Sigmoid colon (tissue), 7 donors: ENCODE results near the gene ANTXR1. TPM values are rescaled to one million over a fixed set of nuclear protein-coding genes. Genes with fewer than 3 reads are reported as not detected.

Source experiments
- DNase-seq: peaks from one replicate; pipeline ENCODE4 v3.0.0-alpha.2; 2019
- H3K27ac ChIP-seq, 4 donors: fragments of 200-600 bp; sonication (generic); one replicate each; pipeline ENCODE4 v1.5.1; 2016 to 2019; ENCODE audit warnings: mild to moderate bottlenecking in 1 of 4
- H3K27me3 ChIP-seq, 3 donors: fragments of 200-600 bp; sonication (generic); one replicate each; pipeline ENCODE4 v1.5.1; 2019; ENCODE audit warnings: mild to moderate bottlenecking in 1 of 3
- H3K36me3 ChIP-seq, 4 donors: fragments of 200-600 bp; sonication (generic); one replicate each; pipeline ENCODE4 v1.5.1; 2016 to 2019
- H3K4me1 ChIP-seq, 4 donors: fragments of 200-600 bp; sonication (generic); one replicate each; pipeline ENCODE4 v1.5.1; 2017 to 2019
- H3K4me3 ChIP-seq, 4 donors: fragments of 200-600 bp; sonication (generic); one replicate each; pipeline ENCODE4 v1.5.1; 2017 to 2019; ENCODE audit warnings: mild to moderate bottlenecking in 2 of 4, moderate library complexity in 1 of 4
- H3K9me3 ChIP-seq, 4 donors: fragments of 200-600 bp in 3 of 4; sonication (generic) in 3 of 4; one replicate each; pipeline versions ENCODE4 v1.5.1 to v1.6.1; 2013 to 2019
- EP300 ChIP-seq, 4 donors: sonication (generic); formaldehyde crosslinking; IDR thresholded peaks; one replicate each; pipeline ENCODE4 v1.6.1; 2017; ENCODE audit warnings: antibody characterized with exemption in 4 of 4
- POLR2A ChIP-seq, 2 donors: fragments of 450-650 bp; IDR thresholded peaks; one replicate each; pipeline ENCODE4 v1.6.1; 2016; ENCODE audit warnings: antibody characterized with exemption in 2 of 2, mild to moderate bottlenecking in 2 of 2, moderate library complexity in 2 of 2
- POLR2AphosphoS5 ChIP-seq, 4 donors: sonication (generic); formaldehyde crosslinking; IDR thresholded peaks; one replicate each; pipeline ENCODE4 v1.6.1; 2017; ENCODE audit warnings: antibody characterized with exemption in 4 of 4
- WGBS, 2 donors: extraction: QIAGEN DNeasy Blood & Tissue Kit; methylation state at CpG; one replicate each; pipeline ENCODE4 v1.1.7; 2013; 5-methylcytosine and 5-hydroxymethylcytosine counted together
- intact Hi-C: fragments of 100-400 bp; cut with DNase I; formaldehyde crosslinking; loops from one replicate; pipeline ENCODE4 v1.15.1; 2023
- polyA plus RNA-seq, 3 donors: library from polyadenylated mRNA; stranded (reverse); fragments of 200-250 nt; gene quantifications; one replicate each; pipeline ENCODE4 v1.2.3, GENCODE V29; 2013
- total RNA-seq, 4 donors: library from RNA; depleted of rRNA; stranded (reverse); fragments of >200 nt; gene quantifications; one replicate each; pipeline ENCODE4 v1.1.0, GENCODE V29; 2016
- TF ChIP-seq, protein P1 (sequence below), 4 experiments: fragments of 450-650 bp in 3 of 4; fragments of 200-600 bp in 1 of 4; IDR thresholded peaks; one replicate each; pipeline ENCODE4 v1.5.1; 2016 to 2019; ENCODE audit warnings: antibody characterized with exemption in 4 of 4, mild to moderate bottlenecking in 3 of 4, moderate library complexity in 2 of 4
- donor health status: healthy with polysubstance abuse.
- donor health status: Bipolar disorder and iron deficiency.
- donor health status: healthy.

ANTXR1 gene
- total and polyA plus RNA-seq, 7 donors, result 3.0 to 79.8 (median 44.6) TPM

DNA sequence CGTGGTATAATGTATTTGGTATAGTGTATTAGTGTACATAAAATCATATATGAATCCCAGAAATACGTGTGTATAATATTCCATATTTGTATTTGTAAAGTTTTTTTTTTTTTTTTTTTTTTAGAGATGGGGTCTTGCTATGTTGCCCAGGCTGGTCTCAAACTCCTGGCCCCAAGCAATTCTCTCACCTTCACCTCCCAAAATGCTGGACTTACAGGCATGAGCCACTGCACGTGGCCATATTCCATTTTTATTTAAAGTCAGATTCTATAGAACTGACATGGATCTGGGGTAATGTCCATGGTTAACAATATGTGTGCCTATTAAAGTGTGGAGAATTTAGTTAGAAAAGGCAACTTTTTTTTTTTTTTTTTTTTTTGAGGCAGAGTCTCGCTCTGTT lies 71.5 kb downstream of the ANTXR1 start:
- Histone ChIP-seq H3K4me1 (peaks cover 0 to 23% (median 14%) of the 10 kb centered on the region in 4 donors), H3K27ac (no peak overlapping the region), H3K4me3 (no peak overlapping the region), H3K27me3 (no peaks in the 10 kb centered on the region), H3K36me3 (peaks cover 0 to 21% (median 0%) of the 10 kb centered on the region in 4 donors), H3K9me3 (no peaks in the 10 kb centered on the region)
- intact Hi-C loops, result no loop called here
- no peak for DNase-seq
- TF ChIP-seq POLR2AphosphoS5 (IDR thresholded peaks at IDR 0.05) (no peak), POLR2A (IDR thresholded peaks at IDR 0.05) (no peak), EP300 (IDR thresholded peaks at IDR 0.05) (no peak)
- TF ChIP-seq, protein P1, sequence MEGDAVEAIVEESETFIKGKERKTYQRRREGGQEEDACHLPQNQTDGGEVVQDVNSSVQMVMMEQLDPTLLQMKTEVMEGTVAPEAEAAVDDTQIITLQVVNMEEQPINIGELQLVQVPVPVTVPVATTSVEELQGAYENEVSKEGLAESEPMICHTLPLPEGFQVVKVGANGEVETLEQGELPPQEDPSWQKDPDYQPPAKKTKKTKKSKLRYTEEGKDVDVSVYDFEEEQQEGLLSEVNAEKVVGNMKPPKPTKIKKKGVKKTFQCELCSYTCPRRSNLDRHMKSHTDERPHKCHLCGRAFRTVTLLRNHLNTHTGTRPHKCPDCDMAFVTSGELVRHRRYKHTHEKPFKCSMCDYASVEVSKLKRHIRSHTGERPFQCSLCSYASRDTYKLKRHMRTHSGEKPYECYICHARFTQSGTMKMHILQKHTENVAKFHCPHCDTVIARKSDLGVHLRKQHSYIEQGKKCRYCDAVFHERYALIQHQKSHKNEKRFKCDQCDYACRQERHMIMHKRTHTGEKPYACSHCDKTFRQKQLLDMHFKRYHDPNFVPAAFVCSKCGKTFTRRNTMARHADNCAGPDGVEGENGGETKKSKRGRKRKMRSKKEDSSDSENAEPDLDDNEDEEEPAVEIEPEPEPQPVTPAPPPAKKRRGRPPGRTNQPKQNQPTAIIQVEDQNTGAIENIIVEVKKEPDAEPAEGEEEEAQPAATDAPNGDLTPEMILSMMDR (IDR thresholded peaks at IDR 0.05), result no peak
- WGBS, 2 donors, result 90 to 93% methylated on average over 4 of the region's 4 CpGs

DNA sequence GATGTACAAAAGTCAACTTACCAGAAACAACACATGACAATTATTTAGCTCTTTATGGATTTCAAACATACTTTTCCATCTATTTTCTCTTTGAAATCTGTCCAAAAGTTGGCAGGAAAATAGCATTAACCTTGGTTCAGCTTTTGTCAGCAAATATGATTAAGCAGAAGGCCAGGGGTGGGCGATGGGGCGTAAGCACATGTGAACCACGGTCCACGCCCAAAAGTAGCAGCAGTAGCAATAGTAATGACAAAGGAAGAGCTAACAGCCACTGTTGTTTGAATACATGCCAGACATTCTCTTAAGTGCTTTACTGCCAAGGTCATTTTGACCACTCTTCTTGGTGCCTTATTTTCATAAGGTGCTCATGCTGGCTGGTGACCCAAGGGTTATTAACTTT lies 73.5 kb downstream of the ANTXR1 start:
- Histone ChIP-seq H3K27me3 (no peaks in the 10 kb centered on the region), H3K4me1 (peaks cover 0 to 20% (median 14%) of the 10 kb centered on the region in 4 donors), H3K4me3 (no peak overlapping the region), H3K36me3 (peaks cover 0 to 27% (median under 1%) of the 10 kb centered on the region in 4 donors), H3K9me3 (no peaks in the 10 kb centered on the region), H3K27ac (no peak overlapping the region)
- DNase-seq, result no peak
- WGBS, 2 donors, result 78 to 79% methylated on average over 4 of the region's 4 CpGs
- TF ChIP-seq, protein P1 (IDR thresholded peaks at IDR 0.05), result no peak
- no peak for TF ChIP-seq EP300 (IDR thresholded peaks at IDR 0.05)
- TF ChIP-seq POLR2A (IDR thresholded peaks at IDR 0.05), result no peak
- TF ChIP-seq POLR2AphosphoS5 (IDR thresholded peaks at IDR 0.05), result no peak
- intact Hi-C loops, result no loop called here

DNA sequence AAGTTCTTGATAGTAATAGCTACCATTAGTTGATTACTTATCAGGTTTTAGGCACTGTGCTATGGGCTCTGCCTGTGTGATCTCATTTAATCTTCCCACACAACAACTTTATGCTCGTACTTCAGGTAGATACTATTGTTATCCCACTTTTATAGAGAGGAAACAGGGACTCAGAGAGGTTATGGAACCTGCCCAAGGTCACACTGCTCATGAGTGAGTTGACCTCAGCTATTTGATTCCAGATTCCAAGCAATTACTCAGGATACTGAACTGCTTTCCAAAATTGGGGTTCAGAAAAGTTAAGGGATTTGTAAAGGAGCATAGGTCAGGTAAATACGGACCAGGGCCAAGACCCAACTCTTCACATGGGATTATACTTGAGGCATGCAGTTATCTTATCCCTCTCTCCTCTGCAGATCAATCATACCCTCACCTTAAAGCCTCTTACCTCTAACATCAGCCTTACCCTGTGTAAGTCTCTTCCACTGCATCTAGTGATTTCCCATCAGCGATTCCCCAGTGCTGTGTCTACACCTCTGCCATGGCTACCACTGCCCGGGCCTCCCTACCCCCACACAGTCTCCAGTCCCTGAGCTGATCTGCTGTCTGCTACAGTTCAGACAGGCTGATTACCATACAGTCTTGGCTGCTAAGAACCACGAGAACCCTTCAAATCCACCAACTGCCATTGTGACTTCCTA lies 74.4 kb downstream of the ANTXR1 start:
- Histone ChIP-seq H3K4me3 (no peak overlapping the region), H3K27ac (peak overlapping the region in 1 of 4 donors; percentile 17), H3K36me3 (peaks cover 0 to 28% (median 5%) of the 10 kb centered on the region in 4 donors), H3K4me1 (peaks cover 0 to 17% (median 13%) of the 10 kb centered on the region in 4 donors), H3K9me3 (no peaks in the 10 kb centered on the region), H3K27me3 (no peaks in the 10 kb centered on the region)
- no peak for DNase-seq
- no peak for TF ChIP-seq EP300 (IDR thresholded peaks at IDR 0.05)
- no peak for TF ChIP-seq POLR2AphosphoS5 (IDR thresholded peaks at IDR 0.05)
- TF ChIP-seq, protein P1 (IDR thresholded peaks at IDR 0.05), result no peak
- TF ChIP-seq POLR2A (IDR thresholded peaks at IDR 0.05), result no peak
- WGBS, 2 donors, result 87% methylated on average over 5 of the region's 5 CpGs
- intact Hi-C loops, result no loop called here

DNA sequence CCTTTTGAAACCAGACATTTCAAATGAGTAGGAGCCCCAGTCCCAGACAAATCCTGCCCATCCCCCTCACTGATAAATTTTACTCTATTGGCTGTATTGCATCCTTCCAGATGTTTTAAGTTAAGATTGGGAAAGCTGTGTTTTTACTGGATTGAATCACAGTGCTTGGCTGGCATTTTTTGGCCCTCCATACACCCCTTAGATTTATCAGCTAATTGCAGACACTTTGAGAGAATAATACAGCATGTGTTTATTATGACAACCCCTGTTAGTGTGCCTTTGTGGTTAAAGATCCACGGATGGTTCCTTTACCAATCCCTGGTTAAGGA lies 74.9 kb downstream of the ANTXR1 start:
- H3K36me3 ChIP-seq, result peaks cover 0 to 32% (median 5%) of the 10 kb centered on the region in 4 donors
- no peak overlapping the region for H3K4me3 ChIP-seq
- peaks cover 0 to 12% (median 9%) of the 10 kb centered on the region in 4 donors for H3K4me1 ChIP-seq
- H3K27ac ChIP-seq, result peak overlapping the region in 1 of 4 donors; percentile 17
- 68 to 71% methylated on average over 1 of the region's 1 CpG for WGBS, 2 donors
- TF ChIP-seq POLR2AphosphoS5 (IDR thresholded peaks at IDR 0.05) (peak in 1 of 4 donors; percentile 6), POLR2A (IDR thresholded peaks at IDR 0.05) (no peak), EP300 (IDR thresholded peaks at IDR 0.05) (no peak)
- TF ChIP-seq, protein P1 (IDR thresholded peaks at IDR 0.05), result no peak
- no peaks in the 10 kb centered on the region for H3K27me3 ChIP-seq
- no peaks in the 10 kb centered on the region for H3K9me3 ChIP-seq
- no peak for DNase-seq
- intact Hi-C loops, result no loop called here
